ENCODE data around the gene LGALS9. TPM values are rescaled to one million over a fixed set of nuclear protein-coding genes. Genes with fewer than 3 reads are reported as not detected.
"Not testable (repeated sequence)": the region's sequence is repeated elsewhere in the genome, so short reads cannot be mapped to it uniquely, and the experiment has no call there.

The LGALS9 gene
- total and polyA plus RNA-seq, 2 experiments from 2014 or later = 3.2 to 4.1 TPM

DNA sequence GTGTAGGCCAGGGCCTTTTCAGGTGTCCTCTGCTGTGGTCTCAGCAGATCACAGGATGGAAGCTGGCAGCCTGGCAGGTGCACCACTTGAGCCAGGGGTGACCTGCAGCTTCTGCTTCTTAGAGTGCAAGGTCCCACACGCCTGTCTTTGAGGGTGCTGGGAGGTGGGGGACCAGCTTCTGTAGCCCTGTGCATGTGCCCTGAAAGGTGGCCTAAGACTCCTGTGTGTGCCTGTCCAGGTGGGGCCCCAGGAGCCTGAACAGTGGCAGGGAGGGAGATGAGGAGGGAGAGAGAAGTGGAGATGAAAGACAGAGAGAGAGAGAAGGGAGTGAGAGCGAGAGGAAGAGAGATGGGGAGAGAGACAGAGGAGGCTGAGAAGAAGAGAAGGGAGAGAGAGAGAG is 46.2 kb downstream of the LGALS9 start:
- no peaks in the 10 kb centered on the region for H3K36me3 ChIP-seq (ENCODE audit: low read depth)
- no peaks in the 10 kb centered on the region for H4K20me1 ChIP-seq (ENCODE audit: insufficient read depth)
- no peak for TF ChIP-seq EZH2 (IDR thresholded peaks at IDR 0.05; ENCODE audit: insufficient read depth, poor library complexity, severe bottlenecking)
- no peak for TF ChIP-seq EZH2phosphoT487 (IDR thresholded peaks at IDR 0.05; ENCODE audit: insufficient read depth, low read depth)
- 21 to 34% methylated on average over 2 of the region's 2 CpGs for WGBS, 2 experiments (ENCODE audit: low coverage in 1 of 2, low lambda C conversion rate in 2 of 2, missing lambda C conversion rate in 2 of 2)
- peaks cover 6% of the 10 kb centered on the region; the same call in 1 of the 2 replicates for H3K27me3 ChIP-seq (replicated peaks; ENCODE audit: insufficient read depth)
- H3K79me2 ChIP-seq (ENCODE audit: insufficient read depth) = no peaks in the 10 kb centered on the region
- no peaks in the 10 kb centered on the region for H3K4me1 ChIP-seq (ENCODE audit: insufficient read depth)
- no peaks in the 10 kb centered on the region for H3K9me3 ChIP-seq (ENCODE audit: low read depth)
- no peak overlapping the region for H3K27ac ChIP-seq
- H3K9ac ChIP-seq = no peak overlapping the region
- H3K9me2 ChIP-seq (ENCODE audit: insufficient read depth) = no peaks in the 10 kb centered on the region
- H2AFZ ChIP-seq = no peak overlapping the region
- no peak for DNase-seq
- H3K4me2 ChIP-seq (ENCODE audit: unreplicated experiment) = no peak overlapping the region
- no peaks in the 10 kb centered on the region for H3F3A ChIP-seq (ENCODE audit: insufficient read depth)
- no peak overlapping the region for H3K4me3 ChIP-seq
- in situ Hi-C loops (cut with MboI) = loop anchor here (10.0 kb wide), 1 partner anchor 58 kb away; no protein-coding TSS in a partner anchor

DNA sequence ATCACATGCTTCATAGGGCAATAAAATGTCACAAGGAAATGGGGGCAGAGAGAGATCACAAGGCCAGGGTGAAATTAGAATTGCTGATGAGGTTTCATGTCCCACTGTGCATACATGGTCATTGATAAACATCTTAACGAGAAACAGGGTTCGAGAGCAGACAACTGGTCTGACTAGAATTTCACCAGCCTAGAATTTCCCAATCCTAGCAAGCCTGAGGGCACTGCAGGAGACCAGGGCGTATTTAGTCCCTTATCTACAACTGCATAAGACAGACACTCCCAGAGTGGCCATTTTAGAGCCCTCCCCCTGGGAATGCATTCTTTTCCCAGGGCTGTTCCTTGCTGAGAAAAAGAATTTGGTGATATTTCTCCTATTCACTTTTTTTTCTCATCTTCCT is 55.3 kb downstream of the LGALS9 start:
- H3K36me3 ChIP-seq (ENCODE audit: low read depth); H3K4me2 ChIP-seq (ENCODE audit: unreplicated experiment); H3K4me1 ChIP-seq (ENCODE audit: insufficient read depth); H3K79me2 ChIP-seq (ENCODE audit: insufficient read depth); H3K9me2 ChIP-seq (ENCODE audit: insufficient read depth); H3K4me3 ChIP-seq; H3K9me3 ChIP-seq (ENCODE audit: low read depth); H3F3A ChIP-seq (ENCODE audit: insufficient read depth); H3K9ac ChIP-seq; H3K27ac ChIP-seq; H3K27me3 ChIP-seq (replicated peaks; ENCODE audit: insufficient read depth); DNase-seq; H4K20me1 ChIP-seq (ENCODE audit: insufficient read depth); H2AFZ ChIP-seq: not testable (repeated sequence)
- 13 to 15% methylated on average over 3 of the region's 3 CpGs for WGBS, 2 experiments (ENCODE audit: low coverage in 1 of 2, low lambda C conversion rate in 2 of 2, missing lambda C conversion rate in 2 of 2)
- in situ Hi-C loops (cut with MboI) = loop anchor here (10.0 kb wide), 1 partner anchor 62 kb away; no protein-coding TSS in a partner anchor

DNA sequence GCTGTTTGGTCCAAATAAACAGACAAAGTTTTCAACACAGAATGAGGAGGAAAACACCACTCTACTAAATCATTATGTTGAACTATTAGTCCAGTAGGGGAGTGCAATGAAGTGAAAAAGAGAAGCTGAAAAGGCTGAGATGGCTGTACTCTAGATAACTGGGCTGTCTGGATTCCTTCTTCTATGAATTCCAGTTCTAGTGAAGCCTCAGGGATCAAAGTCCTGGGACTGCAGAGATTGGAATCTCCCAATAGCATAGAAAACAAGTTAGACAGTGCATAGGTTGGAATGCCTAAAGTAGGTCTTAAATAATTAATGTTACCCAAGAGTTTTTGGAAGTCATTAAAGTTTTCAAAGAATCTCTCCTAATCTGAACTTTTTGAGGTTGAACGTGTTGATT is 59.9 kb downstream of the LGALS9 start:
- Histone ChIP-seq H3K4me2 (ENCODE audit: unreplicated experiment) (no peak overlapping the region), H3F3A (ENCODE audit: insufficient read depth) (no peaks in the 10 kb centered on the region), H4K20me1 (ENCODE audit: insufficient read depth) (no peaks in the 10 kb centered on the region), H3K9ac (no peak overlapping the region), H3K4me3 (no peak overlapping the region), H2AFZ (no peak overlapping the region), H3K27me3 (replicated peaks; ENCODE audit: insufficient read depth) (no peaks in the 10 kb centered on the region), H3K27ac (no peak overlapping the region), H3K36me3 (ENCODE audit: low read depth) (no peaks in the 10 kb centered on the region), H3K4me1 (ENCODE audit: insufficient read depth) (no peaks in the 10 kb centered on the region), H3K9me2 (ENCODE audit: insufficient read depth) (no peaks in the 10 kb centered on the region), H3K9me3 (ENCODE audit: low read depth) (no peaks in the 10 kb centered on the region), H3K79me2 (ENCODE audit: insufficient read depth) (no peaks in the 10 kb centered on the region)
- in situ Hi-C loops (cut with MboI) = no loop called here
- TF ChIP-seq EZH2 (IDR thresholded peaks at IDR 0.05; ENCODE audit: insufficient read depth, poor library complexity, severe bottlenecking) (no peak), EZH2phosphoT487 (IDR thresholded peaks at IDR 0.05; ENCODE audit: insufficient read depth, low read depth) (no peak)
- no peak for DNase-seq
- WGBS, 2 experiments (ENCODE audit: low coverage in 1 of 2, low lambda C conversion rate in 2 of 2, missing lambda C conversion rate in 2 of 2) = 29 to 35% methylated on average over 1 of the region's 1 CpG

DNA sequence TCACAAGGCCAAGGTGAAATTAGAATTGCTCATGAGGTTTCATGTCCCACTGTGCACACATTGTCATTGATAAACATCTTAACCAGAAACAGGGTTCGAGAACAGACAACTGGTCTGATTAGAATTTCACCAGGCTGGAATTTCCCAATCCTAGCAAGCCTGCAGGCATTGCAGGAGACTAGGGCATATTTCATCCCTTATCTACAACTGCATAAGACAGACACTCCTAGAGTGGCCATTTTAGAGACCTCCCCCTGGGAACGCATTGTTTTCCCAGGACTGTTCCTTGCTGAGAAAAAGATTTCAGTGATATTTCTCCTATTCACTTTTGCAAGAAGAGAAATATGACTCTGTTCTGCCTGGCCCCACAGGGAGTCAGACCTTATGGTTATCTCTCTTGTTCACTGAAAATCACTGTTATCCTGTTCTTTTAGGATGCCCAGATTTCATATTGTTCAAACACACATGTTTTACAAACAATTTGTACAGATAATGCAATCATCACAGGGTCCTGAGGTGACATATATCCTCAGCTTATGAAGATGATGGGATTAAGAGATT is 64.3 kb downstream of the LGALS9 start:
- H3K27ac ChIP-seq; in situ Hi-C loops (cut with MboI); DNase-seq; H3K27me3 ChIP-seq (replicated peaks; ENCODE audit: insufficient read depth); H3K79me2 ChIP-seq (ENCODE audit: insufficient read depth); H3K4me3 ChIP-seq; H3F3A ChIP-seq (ENCODE audit: insufficient read depth); H3K36me3 ChIP-seq (ENCODE audit: low read depth); H3K4me1 ChIP-seq (ENCODE audit: insufficient read depth); H3K9me2 ChIP-seq (ENCODE audit: insufficient read depth); H3K9me3 ChIP-seq (ENCODE audit: low read depth); H3K4me2 ChIP-seq (ENCODE audit: unreplicated experiment); H3K9ac ChIP-seq; H2AFZ ChIP-seq; H4K20me1 ChIP-seq (ENCODE audit: insufficient read depth): not testable (repeated sequence)
- 37 to 42% methylated on average over 2 of the region's 2 CpGs for WGBS, 2 experiments (ENCODE audit: low coverage in 1 of 2, low lambda C conversion rate in 2 of 2, missing lambda C conversion rate in 2 of 2)

Small RNA genes lying within 50 kb of the gene (small RNA-seq; reads per million reads assigned to genes)
- not detected for gene AC015688.1 (ENCODE audit: low read depth, low replicate concordance)
- not detected for gene AC015688.2 (ENCODE audit: low read depth, low replicate concordance)
- not detected for gene AC015688.5 (ENCODE audit: low read depth, low replicate concordance)
- not detected for gene CPDP1 (ENCODE audit: low read depth, low replicate concordance)

Other genes starting within 250 kb of the LGALS9 start
- 2.5 and 9.6 TPM in 2 replicates for gene KSR1, start 174.7 kb upstream of the LGALS9 start, total RNA-seq (2014; rRNA removed; shearing (Covaris generic))
- gene KSR1, start 174.7 kb upstream of the LGALS9 start, polyA plus RNA-seq (2016; fragmentation: Nextera tagmentation; extraction: Ambion mirVana) = 0.98 and 1.3 TPM in 2 replicates
- gene NOS2, start 169.3 kb downstream of the LGALS9 start, total RNA-seq (2014; rRNA removed; shearing (Covaris generic)) = not detected in 2 replicates
- not detected in 2 replicates for gene NOS2, start 169.3 kb downstream of the LGALS9 start, polyA plus RNA-seq (2016; fragmentation: Nextera tagmentation; extraction: Ambion mirVana)